Ascending aorta (tissue), 2 donors: ENCODE measurements around the gene NLK. TPM values are rescaled to one million over a fixed set of nuclear protein-coding genes. Genes with fewer than 3 reads are reported as not detected.

Source experiments
- DNase-seq, 2 donors: peaks; one replicate each; pipeline ENCODE4 v3.0.0-alpha.2; 2019; ENCODE audit warnings: low spot score in 2 of 2
- H3K27ac ChIP-seq, 2 donors: fragments of 200-600 bp; sonication (generic); one replicate each; pipeline ENCODE4 v1.5.1; 2016 to 2017; ENCODE audit warnings: mild to moderate bottlenecking in 1 of 2
- H3K27me3 ChIP-seq: fragments of 200-600 bp; sonication (generic); one replicate; pipeline ENCODE4 v1.5.1; 2017
- H3K36me3 ChIP-seq, 2 donors: fragments of 200-600 bp; sonication (generic); one replicate each; pipeline ENCODE4 v1.5.1; 2016
- H3K4me1 ChIP-seq, 2 donors: fragments of 200-600 bp; sonication (generic); one replicate each; pipeline ENCODE4 v1.5.1; 2016 to 2017; ENCODE audit warnings: mild to moderate bottlenecking in 1 of 2
- H3K4me3 ChIP-seq, 2 donors: fragments of 200-600 bp; sonication (generic); one replicate each; pipeline ENCODE4 v1.5.1; 2016 to 2017; ENCODE audit warnings: mild to moderate bottlenecking in 1 of 2
- H3K9me3 ChIP-seq, 2 donors: fragments of 200-600 bp; sonication (generic); one replicate each; pipeline ENCODE4 v1.5.1; 2016
- intact Hi-C: fragments of 100-400 bp; cut with DNase I; formaldehyde crosslinking; loops from one replicate; pipeline ENCODE4 v1.15.1; 2023
- total RNA-seq: library from RNA; depleted of rRNA; stranded (reverse); fragments of >200 nt; gene quantifications from one replicate; pipeline ENCODE4 v1.1.0, GENCODE V29; 2016
- TF ChIP-seq, protein P1 (sequence below), 3 experiments: fragments of 200-600 bp in 2 of 3; fragments of 450-650 bp in 1 of 3; sonication (generic) in 2 of 3; IDR thresholded peaks; one replicate each; pipeline ENCODE4 v1.5.1; 2016 to 2019; ENCODE audit warnings: antibody characterized with exemption in 3 of 3, mild to moderate bottlenecking in 1 of 3, moderate library complexity in 1 of 3

NLK gene
- total RNA-seq, 1 donor from 2014 or later, result 37.8 TPM

DNA sequence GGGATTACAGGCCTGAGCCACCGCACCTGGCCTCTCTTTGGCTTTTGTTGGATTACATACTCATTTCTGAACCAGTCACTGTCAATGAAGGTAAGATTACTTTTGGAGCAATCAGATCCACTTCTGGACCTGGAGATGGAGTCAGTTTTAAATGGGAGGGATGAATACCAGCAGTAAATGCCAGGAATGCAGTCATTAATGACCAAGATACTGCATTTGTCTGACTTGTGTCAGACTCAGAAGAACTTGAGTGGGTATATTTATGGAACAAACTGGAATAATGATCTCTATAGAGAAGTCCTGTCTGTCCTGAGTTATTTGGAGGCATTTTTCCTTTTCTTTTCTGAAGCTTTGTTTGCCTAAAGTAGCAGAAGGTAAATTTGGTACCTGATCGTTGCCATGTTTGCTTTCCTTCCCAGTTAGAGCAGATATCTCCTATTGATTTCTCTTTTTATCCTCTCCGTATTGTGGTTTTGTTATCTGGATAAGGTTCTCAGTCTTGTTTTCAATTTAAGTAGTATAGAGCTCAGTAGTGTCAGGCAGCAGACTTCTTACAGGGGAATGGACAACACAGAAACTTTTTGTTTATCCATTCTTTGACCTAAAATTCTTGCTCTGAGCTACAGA, 10.7 kb downstream of the NLK start:
- peaks cover 0 to 4% of the 10 kb centered on the region in 2 donors for H3K4me1 ChIP-seq
- no peaks in the 10 kb centered on the region for H3K36me3 ChIP-seq
- H3K27me3 ChIP-seq, result no peaks in the 10 kb centered on the region
- H3K27ac ChIP-seq, result no peak overlapping the region
- H3K4me3 ChIP-seq, result no peak overlapping the region
- H3K9me3 ChIP-seq, result no peaks in the 10 kb centered on the region
- no peak for DNase-seq
- intact Hi-C loops, result no loop called here
- TF ChIP-seq, protein P1, sequence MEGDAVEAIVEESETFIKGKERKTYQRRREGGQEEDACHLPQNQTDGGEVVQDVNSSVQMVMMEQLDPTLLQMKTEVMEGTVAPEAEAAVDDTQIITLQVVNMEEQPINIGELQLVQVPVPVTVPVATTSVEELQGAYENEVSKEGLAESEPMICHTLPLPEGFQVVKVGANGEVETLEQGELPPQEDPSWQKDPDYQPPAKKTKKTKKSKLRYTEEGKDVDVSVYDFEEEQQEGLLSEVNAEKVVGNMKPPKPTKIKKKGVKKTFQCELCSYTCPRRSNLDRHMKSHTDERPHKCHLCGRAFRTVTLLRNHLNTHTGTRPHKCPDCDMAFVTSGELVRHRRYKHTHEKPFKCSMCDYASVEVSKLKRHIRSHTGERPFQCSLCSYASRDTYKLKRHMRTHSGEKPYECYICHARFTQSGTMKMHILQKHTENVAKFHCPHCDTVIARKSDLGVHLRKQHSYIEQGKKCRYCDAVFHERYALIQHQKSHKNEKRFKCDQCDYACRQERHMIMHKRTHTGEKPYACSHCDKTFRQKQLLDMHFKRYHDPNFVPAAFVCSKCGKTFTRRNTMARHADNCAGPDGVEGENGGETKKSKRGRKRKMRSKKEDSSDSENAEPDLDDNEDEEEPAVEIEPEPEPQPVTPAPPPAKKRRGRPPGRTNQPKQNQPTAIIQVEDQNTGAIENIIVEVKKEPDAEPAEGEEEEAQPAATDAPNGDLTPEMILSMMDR (IDR thresholded peaks at IDR 0.05), result no peak

DNA sequence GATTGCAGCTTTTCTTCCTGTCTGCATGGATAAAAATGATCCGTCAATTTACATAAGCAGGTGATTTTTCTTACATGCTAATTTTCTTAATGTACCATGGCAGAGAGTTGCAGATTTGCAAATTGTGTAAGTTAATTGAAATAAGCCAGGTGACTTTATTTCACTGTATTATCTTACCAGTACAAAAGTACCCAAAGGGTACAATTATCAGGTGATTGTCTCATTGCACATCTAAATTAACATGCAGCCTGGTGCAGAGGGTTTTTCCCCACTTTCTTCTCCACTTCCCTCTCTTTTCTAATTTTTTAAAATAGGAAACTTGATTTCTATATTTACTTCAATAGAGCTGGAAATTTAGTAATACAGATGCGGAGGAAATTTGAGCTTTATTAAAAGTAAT, 11.2 kb downstream of the NLK start:
- Histone ChIP-seq H3K4me1 (peaks cover 0 to 4% of the 10 kb centered on the region in 2 donors), H3K4me3 (no peak overlapping the region), H3K27ac (no peak overlapping the region), H3K36me3 (no peaks in the 10 kb centered on the region), H3K27me3 (no peaks in the 10 kb centered on the region), H3K9me3 (no peaks in the 10 kb centered on the region)
- no peak for DNase-seq
- TF ChIP-seq, protein P1 (IDR thresholded peaks at IDR 0.05), result no peak
- intact Hi-C loops, result no loop called here

DNA sequence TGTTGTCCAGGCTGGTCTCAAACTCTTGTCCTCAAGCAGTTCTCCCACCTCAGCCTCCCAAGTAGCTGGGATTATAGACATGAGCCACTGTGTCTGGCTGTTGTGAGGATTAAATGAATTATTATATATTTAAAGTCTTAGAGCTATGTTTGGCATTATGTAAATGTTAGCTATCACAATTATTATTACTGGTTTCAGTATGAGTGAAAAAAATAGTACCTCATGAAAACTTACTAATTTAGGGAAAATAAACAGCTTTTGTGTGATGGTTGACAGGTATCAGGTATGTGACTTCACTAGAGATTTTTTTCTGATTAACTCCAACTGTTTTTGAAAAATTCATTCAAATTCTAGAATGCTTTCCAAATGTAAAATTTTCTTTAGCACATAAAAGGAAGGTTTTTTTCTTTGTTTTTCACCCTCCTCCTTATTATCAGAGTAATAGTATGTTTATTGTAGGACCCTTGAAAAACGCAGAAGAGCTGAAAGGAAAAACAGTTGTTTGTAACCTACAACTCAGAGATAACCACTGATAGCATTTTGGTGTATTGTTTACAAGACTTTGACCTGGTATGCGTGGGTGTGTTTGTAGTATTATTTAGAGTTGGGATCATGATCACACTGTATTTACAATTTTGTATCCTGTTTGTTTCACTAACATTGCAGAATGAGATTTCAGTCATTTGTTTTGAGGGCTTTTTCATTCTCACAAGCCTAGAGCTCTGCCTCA, 13.2 kb downstream of the NLK start:
- H3K4me1 ChIP-seq, result peaks cover 0 to 9% of the 10 kb centered on the region in 2 donors
- no peak for DNase-seq

DNA sequence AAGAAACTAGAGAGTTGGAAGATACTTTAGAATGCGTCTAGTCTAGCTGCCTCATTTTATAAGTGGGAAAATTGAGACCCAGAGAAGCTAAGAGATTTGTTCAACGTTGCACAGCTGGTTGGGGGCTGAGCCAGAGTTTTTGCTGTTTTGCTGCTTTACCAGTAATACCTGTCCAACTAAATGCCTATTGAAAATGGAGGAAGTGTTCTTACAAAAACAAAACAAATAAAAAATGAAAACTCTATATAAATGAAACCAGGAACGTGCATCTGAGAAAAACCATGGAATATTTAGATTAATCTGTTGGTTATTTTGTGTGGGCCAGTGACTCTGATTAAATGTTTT, 13.8 kb downstream of the NLK start:
- Histone ChIP-seq H3K36me3 (no peaks in the 10 kb centered on the region), H3K27me3 (no peaks in the 10 kb centered on the region), H3K4me1 (peaks cover 0 to 9% of the 10 kb centered on the region in 2 donors), H3K27ac (no peak overlapping the region), H3K9me3 (no peaks in the 10 kb centered on the region), H3K4me3 (no peak overlapping the region)
- DNase-seq, result no peak
- intact Hi-C loops, result no loop called here
- TF ChIP-seq, protein P1 (IDR thresholded peaks at IDR 0.05), result no peak

More for the DNA sequence above, 13.2 kb downstream of the NLK start:
- Histone ChIP-seq H3K36me3 (no peaks in the 10 kb centered on the region), H3K4me3 (no peak overlapping the region), H3K27me3 (no peaks in the 10 kb centered on the region), H3K27ac (no peak overlapping the region), H3K9me3 (no peaks in the 10 kb centered on the region)
- TF ChIP-seq, protein P1 (IDR thresholded peaks at IDR 0.05), result no peak
- intact Hi-C loops, result no loop called here

DNA sequence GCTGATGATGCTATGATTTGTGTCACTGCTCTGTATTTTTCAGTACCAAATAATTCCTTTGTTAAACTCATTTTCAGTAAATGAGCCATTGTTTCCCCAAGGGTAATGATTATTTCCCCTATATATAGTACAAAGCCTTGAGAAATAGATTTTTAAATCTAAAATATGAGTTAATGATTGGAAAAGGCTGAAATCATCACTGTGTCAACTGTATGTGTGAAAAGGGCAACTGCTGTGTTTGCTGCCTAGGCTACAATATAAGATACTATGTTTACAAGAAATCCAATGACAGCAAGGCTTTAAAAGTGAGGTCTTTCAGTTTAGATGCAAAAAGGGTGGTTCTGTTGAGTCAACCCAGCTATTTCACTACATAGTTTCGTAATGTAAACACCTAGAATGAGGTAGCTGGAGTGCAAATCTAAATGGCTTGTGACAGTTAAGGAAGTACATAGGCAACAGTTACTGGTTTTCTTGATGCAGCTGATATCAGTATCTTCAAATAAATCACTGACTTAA, 15.3 kb downstream of the NLK start:
- H3K9me3 ChIP-seq, result no peaks in the 10 kb centered on the region
- no peaks in the 10 kb centered on the region for H3K27me3 ChIP-seq
- H3K36me3 ChIP-seq, result no peaks in the 10 kb centered on the region
- TF ChIP-seq, protein P1 (IDR thresholded peaks at IDR 0.05), result no peak
- H3K4me3 ChIP-seq, result no peak overlapping the region
- H3K27ac ChIP-seq, result no peak overlapping the region
- peaks cover 0 to 9% of the 10 kb centered on the region in 2 donors for H3K4me1 ChIP-seq
- DNase-seq, result no peak
- intact Hi-C loops, result no loop called here
